GM19468 (cell line): ENCODE results near the gene FOLR2.

Source experiments
- ATAC-seq: cut with Tn5 transposase; IDR thresholded peaks from one replicate; pipeline ENCODE4 v1.9.1; 2021; ENCODE audit warnings: mild to moderate bottlenecking, moderate library complexity, moderate number of reproducible peaks; ENCODE audit not compliant: unreplicated experiment; ENCODE audit errors: extremely low read depth

Gene FOLR2

GRCh38 chr11:72239849-72240460 lies 23.4 kb downstream of the FOLR2 start:
- ATAC-seq, result no peak

- no peak for ATAC-seq
Observed at GRCh38 chr11:72240461-72241290, 24.1 kb downstream of the FOLR2 start.

GRCh38 chr11:72241291-72241781 lies 24.7 kb downstream of the FOLR2 start:
- ATAC-seq, result no peak

GRCh38 chr11:72242141-72242540 lies 25.5 kb downstream of the FOLR2 start:
- no peak for ATAC-seq

GRCh38 chr11:72243173-72244059 lies 26.8 kb downstream of the FOLR2 start:
- ATAC-seq, result no peak

GRCh38 chr11:72244060-72244360 lies 27.4 kb downstream of the FOLR2 start, which contains the start of gene PHOX2A:
PHOX2A (minus strand) TSS chr11:72244176; CDS start chr11:72244004, 172 bp downstream.
- no peak for ATAC-seq

GRCh38 chr11:72244361-72245262 lies 28.0 kb downstream of the FOLR2 start:
- no peak for ATAC-seq

GRCh38 chr11:72245263-72245816 lies 28.7 kb downstream of the FOLR2 start:
- no peak for ATAC-seq

- ATAC-seq, result no peak
Observed at GRCh38 chr11:72247584-72247983, 31.0 kb downstream of the FOLR2 start.

GRCh38 chr11:72249961-72250360 lies 33.4 kb downstream of the FOLR2 start:
- no peak for ATAC-seq

- no peak for ATAC-seq
Observed at GRCh38 chr11:72250661-72251464, 34.3 kb downstream of the FOLR2 start.

- no peak for ATAC-seq
Observed at GRCh38 chr11:72251614-72252013, 35.0 kb downstream of the FOLR2 start.

GRCh38 chr11:72253392-72253791 lies 36.8 kb downstream of the FOLR2 start:
- ATAC-seq, result no peak

GRCh38 chr11:72254299-72254993 lies 37.9 kb downstream of the FOLR2 start:
- no peak for ATAC-seq

GRCh38 chr11:72257570-72257969 lies 41.0 kb downstream of the FOLR2 start:
- no peak for ATAC-seq

- ATAC-seq, result no peak
Observed at GRCh38 chr11:72259490-72259889, 42.9 kb downstream of the FOLR2 start.

GRCh38 chr11:72260574-72260973 lies 44.0 kb downstream of the FOLR2 start:
- no peak for ATAC-seq

- no peak for ATAC-seq
Observed at GRCh38 chr11:72263361-72263760, 46.8 kb downstream of the FOLR2 start.
